HepG2 (cell line): ENCODE results near the gene HTRA2. TPM values are rescaled to one million over a fixed set of nuclear protein-coding genes. Genes with fewer than 3 reads are reported as not detected.
A peak's percentile ranks its signal among the peaks of the same experiment; 100 is the strongest.

Source experiments
- ARID2 ChIP-seq: sonication (generic); formaldehyde crosslinking; IDR thresholded peaks from 2 replicates; pipeline ENCODE4 v1.8.1; 2022; ENCODE audit warnings: mild to moderate bottlenecking, missing genetic modification reagents, borderline replicate concordance
- ATF7-NPFF ChIP-seq: sonication (generic); formaldehyde crosslinking; IDR thresholded peaks from 2 replicates; pipeline ENCODE4 v1.8.1; 2023; ENCODE audit warnings: mild to moderate bottlenecking, low read depth, missing genetic modification reagents, moderate library complexity
- HMG20A ChIP-seq: IDR thresholded peaks from 2 replicates; pipeline ENCODE4 v1.6.1; 2016; ENCODE audit warnings: borderline replicate concordance
- ISX ChIP-seq: sonication (generic); formaldehyde crosslinking; conservative IDR thresholded peaks from 2 replicates; pipeline ENCODE4 v1.5.0; 2020; ENCODE audit warnings: missing genetic modification reagents
- ZBTB25 ChIP-seq: IDR thresholded peaks from 2 replicates; pipeline ENCODE4 v1.6.1; 2018; ENCODE audit warnings: missing genetic modification reagents
- ZNF362 ChIP-seq: sonication (generic); formaldehyde crosslinking; IDR thresholded peaks from 2 replicates; pipeline ENCODE4 v1.4.0; 2020; ENCODE audit warnings: missing genetic modification reagents, mild to moderate bottlenecking, borderline replicate concordance
- ZNF547 ChIP-seq: sonication (generic); formaldehyde crosslinking; IDR thresholded peaks from 2 replicates; pipeline ENCODE4 v1.5.1; 2020; ENCODE audit warnings: mild to moderate bottlenecking, missing genetic modification reagents
- ZNF75D ChIP-seq: sonication (generic); formaldehyde crosslinking; IDR thresholded peaks from 2 replicates; pipeline ENCODE4 v1.8.1; 2023; ENCODE audit warnings: missing genetic modification reagents, mild to moderate bottlenecking, borderline replicate concordance
- ZXDC ChIP-seq: sonication (generic); formaldehyde crosslinking; IDR thresholded peaks from 2 replicates; pipeline ENCODE4 v1.5.0; 2020; ENCODE audit warnings: mild to moderate bottlenecking, missing genetic modification reagents
- polyA plus RNA-seq, 8 experiments: library from polyadenylated mRNA; depleted of rRNA in 3 of 8; stranded (reverse) in 7 of 8; unstranded in 1 of 8; fragments of >200 nt; fragmentation: Illumina TruSeq in 4 of 8; extraction: Trizol in 4 of 8; gene quantifications; 2 replicates each; pipeline versions ENCODE4 v1.2.1 to v1.2.3, GENCODE V29; 2011 to 2016; ENCODE audit warnings: low read depth in 4 of 8, missing spikeins in 1 of 8, mixed read lengths in 1 of 8; ENCODE audit not compliant: insufficient read depth in 1 of 8
- total RNA-seq, 5 experiments: library from RNA; depleted of rRNA; stranded (reverse); fragments of >200 nt; fragmentation: Illumina TruSeq; extraction: Trizol; gene quantifications; 2 replicates each; pipeline ENCODE4 v1.2.3, GENCODE V29; 2016; ENCODE audit warnings: low read depth in 1 of 5

HTRA2 gene
- total and polyA plus RNA-seq, 2 of the 13 experiments (the other 11 are each of a cell fraction or from before 2014, with no cell fraction given): 47.7 to 50.3 TPM

- TF ChIP-seq ZXDC (CRISPR knock-in tag) (no peak), ARID2 (CRISPR knock-in tag) (peak; percentile 83), ZNF362 (peak; percentile 16), HMG20A (CRISPR knock-in tag) (no peak), ISX (no peak), ATF7-NPFF (CRISPR knock-in tag) (no peak), ZBTB25 (CRISPR knock-in tag) (no peak), ZNF547 (CRISPR knock-in tag) (peak; percentile 46; the same call in 1 of the 2 replicates), ZNF75D (0 out of 2 replicates have a peak, but pooled peaks have one; percentile 44)
These were observed 24.4 kb downstream of the HTRA2 start, which contains the start of the genes DOK1 and LOXL3 (continued) for GRCh38 chr2:74553892-74554819.
